ENCODE results near the gene RXRA.

DNA sequence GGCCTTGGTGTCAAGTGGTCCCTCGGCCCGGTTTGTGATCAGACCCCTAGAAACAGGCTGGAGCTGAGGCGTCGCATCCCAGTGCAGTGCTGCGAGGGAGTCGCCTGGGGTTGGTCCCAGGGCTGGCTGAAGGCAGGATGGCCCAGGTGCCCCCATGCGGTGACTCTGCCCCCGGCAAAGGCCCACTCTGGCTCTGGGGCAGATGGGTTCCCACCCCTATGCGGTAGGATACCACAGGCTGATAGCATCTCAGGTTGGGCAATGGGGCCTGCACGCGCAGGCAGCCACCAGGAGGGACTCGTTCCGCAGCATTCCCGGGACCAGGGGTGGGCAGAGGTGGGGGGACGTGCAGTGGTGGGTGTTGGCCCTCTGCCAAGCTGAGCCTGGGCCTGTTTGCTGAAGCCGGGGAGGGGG lies 86.0 kb downstream of the RXRA start:
- TF ChIP-seq POLR2A (IDR thresholded peaks at IDR 0.05; ENCODE audit: low read depth, low read length): no peak
- TF ChIP-seq, protein P1, sequence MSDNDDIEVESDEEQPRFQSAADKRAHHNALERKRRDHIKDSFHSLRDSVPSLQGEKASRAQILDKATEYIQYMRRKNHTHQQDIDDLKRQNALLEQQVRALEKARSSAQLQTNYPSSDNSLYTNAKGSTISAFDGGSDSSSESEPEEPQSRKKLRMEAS (IDR thresholded peaks at IDR 0.05; ENCODE audit: insufficient read depth, insufficient read length): no peak
- TF ChIP-seq CTCF (IDR thresholded peaks at IDR 0.05; ENCODE audit: extremely low read depth in 1 of 2, insufficient read depth in 1 of 2, low read depth in 1 of 2, low read length in 2 of 2): no peak
- TF ChIP-seq EZH2 (IDR thresholded peaks at IDR 0.05; ENCODE audit: borderline replicate concordance, low read depth, low read length, severe bottlenecking): no peak
- TF ChIP-seq POLR2AphosphoS5 (IDR thresholded peaks at IDR 0.05; ENCODE audit: insufficient read depth, low read depth, low read length): no peak
- no peak for TF ChIP-seq FOS (IDR thresholded peaks at IDR 0.05; ENCODE audit: borderline replicate concordance, insufficient read depth, low read length)

All from endothelial cell of umbilical vein (primary cell).